Type B pancreatic cell (in vitro differentiated cells): ENCODE measurements around the gene BUD13. TPM values are rescaled to one million over a fixed set of nuclear protein-coding genes. Genes with fewer than 3 reads are reported as not detected.
A peak's percentile ranks its signal among the peaks of the same experiment; 100 is the strongest.

Source experiments
- DNase-seq: peaks from one replicate; pipeline ENCODE4 v3.0.0; 2021; ENCODE audit warnings: mixed read lengths; ENCODE audit not compliant: unreplicated experiment; ENCODE audit errors: extremely low spot score
- H3K27ac Mint-ChIP-seq: 2 replicates; pipeline ENCODE4 v1.8.0; 2021; ENCODE audit warnings: mild to moderate bottlenecking, mixed read lengths
- H3K27me3 Mint-ChIP-seq: 2 replicates; pipeline ENCODE4 v1.8.0; 2021; ENCODE audit warnings: mixed read lengths
- H3K36me3 Mint-ChIP-seq: 2 replicates; pipeline ENCODE4 v1.8.0; 2021; ENCODE audit warnings: mixed read lengths
- H3K4me1 Mint-ChIP-seq: one replicate; pipeline ENCODE4 v1.8.0; 2021; ENCODE audit warnings: mixed read lengths; ENCODE audit not compliant: unreplicated experiment
- H3K4me3 Mint-ChIP-seq: 2 replicates; pipeline ENCODE4 v1.8.0; 2021; ENCODE audit warnings: mild to moderate bottlenecking, mixed read lengths
- H3K9me3 Mint-ChIP-seq: 2 replicates; pipeline ENCODE4 v1.8.0; 2021; ENCODE audit warnings: mixed read lengths
- total RNA-seq: library from RNA; stranded (reverse); gene quantifications from 2 replicates; pipeline ENCODE4 v1.2.1, GENCODE V29; 2021; ENCODE audit warnings: low replicate concordance
- TF ChIP-seq, protein P1 (sequence below): fragments of 200-600 bp; sonication (generic); conservative IDR thresholded peaks from 2 replicates; pipeline ENCODE4 v1.5.0; 2021; ENCODE audit warnings: antibody characterized with exemption, mild to moderate bottlenecking

Gene BUD13
- total RNA-seq, 1 donor from 2014 or later = 23.8 TPM

DNA sequence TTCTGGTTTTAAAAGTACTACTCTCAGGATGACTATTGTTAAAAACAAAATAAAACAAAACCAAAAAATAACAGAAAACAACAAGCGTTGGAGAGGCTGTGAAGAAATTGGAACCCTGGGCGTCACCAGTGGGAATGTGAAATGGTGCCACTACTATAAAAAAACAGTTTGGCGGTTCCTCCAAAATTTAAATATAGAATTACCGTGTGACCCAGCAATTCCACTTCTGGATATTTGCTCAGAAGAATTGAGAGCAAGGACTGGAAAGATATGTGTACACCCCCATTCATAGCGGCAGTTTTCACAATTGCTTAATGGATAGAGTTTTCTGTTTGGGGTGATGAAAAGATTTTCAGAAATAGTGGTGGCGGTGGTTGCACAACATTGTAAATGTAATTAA, 41.7 kb upstream of the BUD13 start:
- Mint-ChIP-seq H3K27ac (no peak overlapping the region), H3K4me1 (no peaks in the 10 kb centered on the region), H3K9me3 (no peaks in the 10 kb centered on the region), H3K27me3 (no peaks in the 10 kb centered on the region), H3K36me3 (no peaks in the 10 kb centered on the region), H3K4me3 (no peak overlapping the region)
- DNase-seq = no peak
- TF ChIP-seq, protein P1, sequence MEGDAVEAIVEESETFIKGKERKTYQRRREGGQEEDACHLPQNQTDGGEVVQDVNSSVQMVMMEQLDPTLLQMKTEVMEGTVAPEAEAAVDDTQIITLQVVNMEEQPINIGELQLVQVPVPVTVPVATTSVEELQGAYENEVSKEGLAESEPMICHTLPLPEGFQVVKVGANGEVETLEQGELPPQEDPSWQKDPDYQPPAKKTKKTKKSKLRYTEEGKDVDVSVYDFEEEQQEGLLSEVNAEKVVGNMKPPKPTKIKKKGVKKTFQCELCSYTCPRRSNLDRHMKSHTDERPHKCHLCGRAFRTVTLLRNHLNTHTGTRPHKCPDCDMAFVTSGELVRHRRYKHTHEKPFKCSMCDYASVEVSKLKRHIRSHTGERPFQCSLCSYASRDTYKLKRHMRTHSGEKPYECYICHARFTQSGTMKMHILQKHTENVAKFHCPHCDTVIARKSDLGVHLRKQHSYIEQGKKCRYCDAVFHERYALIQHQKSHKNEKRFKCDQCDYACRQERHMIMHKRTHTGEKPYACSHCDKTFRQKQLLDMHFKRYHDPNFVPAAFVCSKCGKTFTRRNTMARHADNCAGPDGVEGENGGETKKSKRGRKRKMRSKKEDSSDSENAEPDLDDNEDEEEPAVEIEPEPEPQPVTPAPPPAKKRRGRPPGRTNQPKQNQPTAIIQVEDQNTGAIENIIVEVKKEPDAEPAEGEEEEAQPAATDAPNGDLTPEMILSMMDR = no peak

DNA sequence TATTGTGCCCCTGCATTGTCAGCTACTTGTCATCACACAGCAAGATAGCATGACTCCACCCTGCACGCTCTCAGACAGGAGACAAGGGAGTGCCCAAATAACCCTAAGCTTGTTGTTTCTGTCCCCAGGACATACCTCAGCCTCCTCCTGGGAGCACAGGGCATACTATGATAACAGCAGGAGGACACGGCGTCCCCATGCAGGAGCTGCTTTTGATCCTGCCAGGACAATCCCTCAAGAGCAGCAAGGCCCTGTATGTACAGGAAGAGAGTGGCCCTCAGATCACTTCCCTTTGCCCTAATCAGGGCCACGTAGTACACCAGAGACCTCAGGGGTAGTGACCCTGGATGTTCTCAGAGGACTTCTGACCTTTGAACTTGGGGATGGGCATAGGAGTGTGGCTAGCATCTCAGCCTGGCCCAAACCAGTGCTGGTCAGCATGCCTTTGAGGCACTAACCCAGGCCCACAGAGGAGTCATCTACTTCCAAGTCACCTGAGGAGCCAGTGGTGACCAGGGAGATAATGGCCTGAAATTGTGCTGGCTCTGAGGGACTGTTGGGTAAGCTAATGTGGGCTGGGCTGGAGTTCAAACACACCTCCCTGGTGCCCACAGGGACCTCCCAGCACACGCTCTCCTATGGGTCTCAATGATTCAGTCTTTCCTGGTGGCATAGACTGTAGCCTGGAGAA, 41.1 kb upstream of the BUD13 start:
- no peak for DNase-seq
- TF ChIP-seq, protein P1 = no peak
- Mint-ChIP-seq H3K27ac (no peak overlapping the region), H3K4me1 (no peaks in the 10 kb centered on the region), H3K36me3 (no peaks in the 10 kb centered on the region), H3K4me3 (no peak overlapping the region), H3K27me3 (no peaks in the 10 kb centered on the region), H3K9me3 (peaks cover 3% of the 10 kb centered on the region)

DNA sequence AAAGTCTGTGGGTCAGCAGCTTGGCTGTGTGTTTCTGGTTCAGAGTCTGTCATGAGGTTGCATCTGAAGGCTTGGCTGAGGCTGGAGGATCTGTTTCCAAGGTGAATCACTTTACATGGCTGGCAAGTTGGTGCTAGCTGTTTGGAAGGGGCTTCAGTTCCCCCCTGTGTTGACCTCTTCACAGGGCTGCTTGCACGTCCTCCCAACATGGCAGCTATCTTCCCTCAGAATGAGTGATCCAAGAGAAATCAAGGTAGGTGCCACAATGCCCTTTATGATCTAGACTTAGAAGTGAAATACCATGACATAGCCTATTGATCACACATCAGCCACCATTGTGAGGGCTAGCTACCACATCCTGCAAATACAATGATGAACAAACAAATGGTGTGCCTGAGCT, 40.4 kb upstream of the BUD13 start:
- no peaks in the 10 kb centered on the region for H3K36me3 Mint-ChIP-seq
- H3K9me3 Mint-ChIP-seq = peaks cover 4% of the 10 kb centered on the region
- H3K27me3 Mint-ChIP-seq = no peaks in the 10 kb centered on the region
- TF ChIP-seq, protein P1 = no peak
- H3K4me3 Mint-ChIP-seq = no peak overlapping the region
- no peak overlapping the region for H3K27ac Mint-ChIP-seq
- DNase-seq = no peak
- H3K4me1 Mint-ChIP-seq = no peaks in the 10 kb centered on the region

DNA sequence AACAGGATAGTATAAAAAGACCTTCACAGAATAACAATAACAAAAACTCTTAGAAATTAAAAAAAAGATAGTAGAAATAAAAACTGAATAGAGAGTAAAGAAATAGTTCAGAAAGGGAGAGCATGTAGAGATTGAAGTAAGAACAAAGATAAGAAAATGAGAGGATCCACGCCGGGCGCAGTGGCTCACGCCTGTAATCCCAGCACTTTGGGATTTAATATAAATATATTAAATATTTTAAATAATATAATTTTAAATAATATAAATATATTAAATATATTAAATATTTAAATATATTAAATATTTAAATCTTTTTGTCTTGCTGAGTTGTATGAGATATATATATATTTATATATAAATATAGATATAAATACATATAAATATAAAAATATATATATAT, 39.3 kb upstream of the BUD13 start:
- H3K4me1 Mint-ChIP-seq = no peaks in the 10 kb centered on the region
- H3K4me3 Mint-ChIP-seq = no peak overlapping the region
- H3K27me3 Mint-ChIP-seq = no peaks in the 10 kb centered on the region
- peaks cover 4% of the 10 kb centered on the region for H3K9me3 Mint-ChIP-seq
- H3K27ac Mint-ChIP-seq = no peak overlapping the region
- DNase-seq = no peak
- H3K36me3 Mint-ChIP-seq = no peaks in the 10 kb centered on the region
- TF ChIP-seq, protein P1 = no peak

DNA sequence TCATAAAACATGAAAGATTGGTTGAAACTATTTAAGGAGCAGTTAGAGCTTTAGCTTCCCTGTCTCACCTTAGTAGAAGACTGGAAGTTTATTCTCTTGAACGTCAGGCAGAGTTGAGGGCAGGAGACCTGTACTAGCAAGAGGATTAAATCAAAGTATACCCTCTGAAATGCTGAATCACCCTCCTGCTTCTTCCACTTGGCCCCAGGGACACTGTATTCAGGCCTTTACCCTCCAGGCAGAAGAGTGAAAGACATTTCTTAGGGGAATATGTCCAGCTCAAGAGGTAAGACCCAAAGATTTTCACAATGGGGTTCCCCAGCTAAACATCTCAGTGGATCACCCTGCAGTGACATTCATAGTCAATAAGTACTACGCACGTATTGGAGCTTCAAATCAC, 38.4 kb upstream of the BUD13 start:
- no peak overlapping the region for H3K4me3 Mint-ChIP-seq
- DNase-seq = no peak
- H3K27ac Mint-ChIP-seq = peak overlapping the region; percentile 87
- TF ChIP-seq, protein P1 = no peak
- H3K9me3 Mint-ChIP-seq = peaks cover 4% of the 10 kb centered on the region
- H3K27me3 Mint-ChIP-seq = no peaks in the 10 kb centered on the region
- no peaks in the 10 kb centered on the region for H3K36me3 Mint-ChIP-seq
- H3K4me1 Mint-ChIP-seq = no peaks in the 10 kb centered on the region
